HG03469 (cell line): ENCODE data around the gene SSR1.
"Not testable (repeated sequence)": the region's sequence is repeated elsewhere in the genome, so short reads cannot be mapped to it uniquely, and the experiment has no call there.

ENCODE experiments used
- ATAC-seq: cut with Tn5 transposase; IDR thresholded peaks from one replicate; pipeline ENCODE4 v1.9.1; 2021; ENCODE audit warnings: mild to moderate bottlenecking, moderate library complexity, moderate number of reproducible peaks; ENCODE audit not compliant: unreplicated experiment

SSR1 gene

GRCh38 chr6:7319406-7319805, 6.4 kb upstream of the SSR1 start:
- ATAC-seq = not testable (repeated sequence)

- ATAC-seq = no peak
These were observed 4.5 kb upstream of the SSR1 start for GRCh38 chr6:7317538-7317937.

- no peak for ATAC-seq
These were observed 3.9 kb upstream of the SSR1 start for GRCh38 chr6:7316658-7317533.

- no peak for ATAC-seq
These were observed 3.0 kb upstream of the SSR1 start for GRCh38 chr6:7315948-7316365.

- not testable (repeated sequence) for ATAC-seq
These were observed 2.3 kb upstream of the SSR1 start for GRCh38 chr6:7315087-7315947.

- no peak for ATAC-seq
These were observed 1.4 kb upstream of the SSR1 start for GRCh38 chr6:7314414-7314813.

- ATAC-seq = no peak
These were observed 636 bp upstream of the SSR1 start for GRCh38 chr6:7313505-7314165.

- no peak for ATAC-seq
These were observed 933 bp downstream of the SSR1 start for GRCh38 chr6:7311917-7312615.

GRCh38 chr6:7311176-7311575, 1.8 kb downstream of the SSR1 start:
- ATAC-seq = no peak

- no peak for ATAC-seq
These were observed 3.9 kb downstream of the SSR1 start for GRCh38 chr6:7309050-7309449.

- ATAC-seq = no peak
These were observed 5.5 kb downstream of the SSR1 start for GRCh38 chr6:7307533-7307932.

- ATAC-seq = no peak
These were observed 8.2 kb downstream of the SSR1 start for GRCh38 chr6:7304821-7305220.

- no peak for ATAC-seq
These were observed 11.3 kb downstream of the SSR1 start for GRCh38 chr6:7301702-7302101.

- ATAC-seq = no peak
These were observed 12.1 kb downstream of the SSR1 start for GRCh38 chr6:7300926-7301325.

- no peak for ATAC-seq
These were observed 14.9 kb downstream of the SSR1 start for GRCh38 chr6:7298113-7298512.

GRCh38 chr6:7296602-7297001, 16.4 kb downstream of the SSR1 start:
- ATAC-seq = no peak

GRCh38 chr6:7295916-7296315, 17.1 kb downstream of the SSR1 start:
- no peak for ATAC-seq

- ATAC-seq = no peak
These were observed 20.3 kb downstream of the SSR1 start for GRCh38 chr6:7292596-7293255.

GRCh38 chr6:7290079-7290478, 22.9 kb downstream of the SSR1 start:
- ATAC-seq = no peak

- no peak for ATAC-seq
These were observed 27.6 kb downstream of the SSR1 start for GRCh38 chr6:7285416-7285815.
